GM21528 (cell line): Measurements from ENCODE around the gene ARHGEF25.
A peak's percentile ranks its signal among the peaks of the same experiment; 100 is the strongest.
"Not testable (repeated sequence)": the region's sequence is repeated elsewhere in the genome, so short reads cannot be mapped to it uniquely, and the experiment has no call there.

Experiments used
- ATAC-seq: cut with Tn5 transposase; IDR thresholded peaks from one replicate; pipeline ENCODE4 v1.9.1; 2021; ENCODE audit warnings: mild to moderate bottlenecking, moderate library complexity; ENCODE audit not compliant: unreplicated experiment, low FRiP score

ARHGEF25 gene

GRCh38 chr12:57611108-57611826, at the start of gene ARHGEF25:
TSS of gene ARHGEF25 (plus strand) at chr12:57611435. CDS start at chr12:57611895, 460 bp downstream.
- no peak for ATAC-seq

- no peak for ATAC-seq
Observed at GRCh38 chr12:57563358-57563757, 47.9 kb upstream of the ARHGEF25 start.

- no peak for ATAC-seq
Observed at GRCh38 chr12:57564178-57564740, 47.0 kb upstream of the ARHGEF25 start.

- no peak for ATAC-seq
Observed at GRCh38 chr12:57568838-57569237, 42.4 kb upstream of the ARHGEF25 start.

- ATAC-seq: no peak
Observed at GRCh38 chr12:57569858-57570257, 41.4 kb upstream of the ARHGEF25 start.

GRCh38 chr12:57570438-57570837, 40.8 kb upstream of the ARHGEF25 start:
- not testable (repeated sequence) for ATAC-seq

- no peak for ATAC-seq
Observed at GRCh38 chr12:57571926-57572762, 39.1 kb upstream of the ARHGEF25 start.

GRCh38 chr12:57574795-57575194, 36.4 kb upstream of the ARHGEF25 start:
- ATAC-seq: no peak

- no peak for ATAC-seq
Observed at GRCh38 chr12:57575771-57576612, 35.2 kb upstream of the ARHGEF25 start.

- ATAC-seq: no peak
Observed at GRCh38 chr12:57576613-57577160, 34.5 kb upstream of the ARHGEF25 start.

- ATAC-seq: no peak
Observed at GRCh38 chr12:57577981-57578758, 33.1 kb upstream of the ARHGEF25 start.

GRCh38 chr12:57579011-57579410, 32.2 kb upstream of the ARHGEF25 start:
- no peak for ATAC-seq

GRCh38 chr12:57579677-57580465, 31.4 kb upstream of the ARHGEF25 start:
- no peak for ATAC-seq

GRCh38 chr12:57580466-57580795, 30.8 kb upstream of the ARHGEF25 start:
- ATAC-seq: no peak

GRCh38 chr12:57581802-57582201, 29.4 kb upstream of the ARHGEF25 start:
- ATAC-seq: no peak

- no peak for ATAC-seq
Observed at GRCh38 chr12:57582440-57582839, 28.8 kb upstream of the ARHGEF25 start.

- ATAC-seq: peak; percentile 91
Observed at GRCh38 chr12:57583008-57583831, 28.0 kb upstream of the ARHGEF25 start.

GRCh38 chr12:57584050-57584449, 27.2 kb upstream of the ARHGEF25 start:
- no peak for ATAC-seq
